ENCODE measurements around the gene AP1M2.

AP1M2 gene

DNA sequence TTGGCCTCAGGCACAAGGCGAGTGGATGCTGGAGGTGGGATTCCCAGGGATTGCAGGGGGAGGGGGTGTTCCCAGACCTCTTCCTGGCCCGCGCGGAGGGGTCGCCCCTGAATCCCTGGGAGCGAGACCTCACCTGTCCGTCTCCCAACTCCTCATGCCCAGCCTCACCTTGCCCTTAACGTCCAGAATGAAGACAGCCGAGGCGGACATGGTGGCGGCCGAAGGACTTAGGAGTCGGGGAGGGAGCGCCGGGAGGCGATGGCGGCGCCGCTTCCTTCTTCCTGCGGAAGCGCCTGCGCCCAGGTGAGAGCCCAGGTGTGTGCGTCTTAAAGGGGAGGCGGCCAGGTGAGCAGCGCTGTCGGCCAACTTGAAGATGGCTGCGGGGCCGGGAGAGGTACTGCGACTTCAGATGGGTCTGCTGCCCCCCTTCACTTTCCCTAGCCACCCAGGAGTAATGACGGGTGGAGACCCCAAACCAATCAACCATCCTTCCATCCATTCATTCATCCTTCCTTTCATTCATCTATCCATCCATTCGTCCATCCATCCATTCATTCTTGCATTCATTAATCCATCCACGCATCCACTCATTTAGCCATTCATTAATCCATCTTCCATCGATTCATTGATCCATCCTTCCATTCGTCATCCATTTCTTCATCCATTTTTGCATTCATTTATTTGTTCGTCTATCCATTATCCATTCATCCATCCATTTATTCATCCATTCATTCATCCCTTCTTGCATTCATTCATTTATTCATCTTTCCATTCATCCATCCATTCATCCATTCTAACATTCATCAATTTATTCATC, at the start of gene AP1M2:
Gene AP1M2, minus strand, starts transcription at position 291 of the 817 bp plus-strand sequence. Its CDS starts 81 bp downstream, at position 210.
- DNase-seq (ENCODE audit: low spot score) = no peak

DNA sequence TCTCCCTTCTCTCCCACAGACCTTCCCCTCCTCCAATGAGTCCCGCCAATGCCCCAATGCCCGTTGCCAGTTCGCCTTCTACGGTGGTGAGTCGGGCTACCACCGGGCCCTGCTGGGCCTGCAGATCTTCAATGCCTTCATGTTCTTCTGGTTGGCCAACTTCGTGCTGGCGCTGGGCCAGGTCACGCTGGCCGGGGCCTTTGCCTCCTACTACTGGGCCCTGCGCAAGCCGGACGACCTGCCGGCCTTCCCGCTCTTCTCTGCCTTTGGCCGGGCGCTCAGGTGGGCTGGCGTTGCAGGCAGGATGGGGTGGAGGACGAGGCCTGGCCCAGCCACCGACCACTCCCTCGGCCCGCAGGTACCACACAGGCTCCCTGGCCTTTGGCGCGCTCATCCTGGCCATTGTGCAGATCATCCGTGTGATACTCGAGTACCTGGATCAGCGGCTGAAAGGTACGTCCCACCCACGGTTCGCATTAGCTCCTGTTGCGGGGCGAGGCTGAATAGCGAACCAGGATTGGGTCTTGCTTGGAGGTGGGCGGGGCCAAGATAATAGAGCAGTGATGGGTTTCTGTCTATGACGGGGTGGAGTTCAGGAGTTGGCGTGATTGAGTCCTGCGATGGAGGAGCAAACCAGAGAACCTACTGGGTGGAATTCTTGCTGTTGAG, 49.3 kb upstream of the AP1M2 start:
- DNase-seq (ENCODE audit: low spot score) = no peak

DNA sequence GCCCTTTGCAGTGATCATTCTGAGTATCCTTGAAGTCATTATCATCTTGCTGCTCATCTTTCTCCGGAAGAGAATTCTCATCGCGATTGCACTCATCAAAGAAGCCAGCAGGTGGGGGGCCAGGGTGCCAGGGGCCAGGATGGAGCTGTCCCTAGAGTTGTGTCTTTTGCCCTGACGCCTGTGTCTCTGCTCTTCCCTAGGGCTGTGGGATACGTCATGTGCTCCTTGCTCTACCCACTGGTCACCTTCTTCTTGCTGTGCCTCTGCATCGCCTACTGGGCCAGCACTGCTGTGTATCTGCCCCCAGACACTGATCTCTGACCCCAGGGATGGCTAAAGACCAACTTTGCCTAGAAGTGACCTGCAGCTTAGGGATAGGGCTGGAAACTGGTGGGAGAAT, 47.9 kb upstream of the AP1M2 start:
- DNase-seq (ENCODE audit: low spot score) = no peak

DNA sequence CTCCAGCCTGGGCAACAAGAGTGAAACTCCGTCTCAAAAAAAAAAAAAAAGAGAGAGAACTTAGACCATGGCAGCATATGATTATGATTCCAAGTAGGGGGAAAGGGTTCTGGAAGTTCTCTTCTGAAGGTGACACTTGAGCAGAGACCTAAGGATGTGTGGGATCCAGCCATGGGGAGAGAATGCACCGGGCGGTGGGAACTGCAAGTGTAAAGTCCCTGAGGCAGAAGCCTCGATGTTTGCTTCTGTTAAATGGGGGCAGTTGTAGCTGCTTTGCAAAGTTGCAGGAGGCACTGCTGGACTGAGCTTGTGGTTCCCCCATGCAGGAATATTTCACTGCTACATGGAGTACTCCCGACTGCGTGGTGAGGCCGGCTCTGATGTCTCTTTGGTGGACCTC, 47.3 kb upstream of the AP1M2 start:
- DNase-seq (ENCODE audit: low spot score) = no peak

DNA sequence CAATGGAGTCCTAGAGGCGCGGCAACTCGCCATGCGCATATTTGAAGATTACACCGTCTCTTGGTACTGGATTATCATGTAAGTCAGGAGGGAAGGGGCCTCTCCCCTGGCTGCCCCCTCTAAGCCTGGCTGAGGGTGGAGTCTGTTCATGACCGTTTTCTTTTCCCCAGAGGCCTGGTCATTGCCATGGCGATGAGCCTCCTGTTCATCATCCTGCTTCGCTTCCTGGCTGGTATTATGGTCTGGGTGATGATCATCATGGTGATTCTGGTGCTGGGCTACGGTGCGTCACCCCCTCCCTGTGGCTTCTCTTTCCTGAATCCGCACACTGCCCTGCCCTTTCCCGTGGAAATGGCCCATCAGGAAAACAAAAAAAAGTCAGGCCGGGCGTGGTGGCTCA, 44.8 kb upstream of the AP1M2 start:
- no peak for DNase-seq (ENCODE audit: low spot score)

DNA sequence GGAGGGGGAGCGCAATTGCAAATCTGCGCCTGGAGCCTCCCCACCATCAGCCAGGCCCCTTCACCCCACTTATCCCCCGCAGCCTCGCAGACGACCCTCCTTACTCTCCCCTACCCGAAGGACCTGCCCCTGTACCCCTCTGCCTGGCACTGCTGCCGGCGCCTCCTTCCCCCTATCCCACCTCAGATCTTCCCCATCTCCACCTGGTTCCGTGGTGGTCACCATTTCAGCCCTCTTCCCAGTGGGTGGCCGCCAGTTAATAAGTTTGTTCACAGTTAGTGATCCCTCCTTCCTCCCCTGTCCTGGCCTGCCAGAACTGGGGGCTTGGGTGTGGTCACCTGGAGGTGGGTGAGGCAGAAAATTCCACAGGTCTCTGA, 38.6 kb upstream of the AP1M2 start:
- DNase-seq (ENCODE audit: low spot score) = no peak

DNA sequence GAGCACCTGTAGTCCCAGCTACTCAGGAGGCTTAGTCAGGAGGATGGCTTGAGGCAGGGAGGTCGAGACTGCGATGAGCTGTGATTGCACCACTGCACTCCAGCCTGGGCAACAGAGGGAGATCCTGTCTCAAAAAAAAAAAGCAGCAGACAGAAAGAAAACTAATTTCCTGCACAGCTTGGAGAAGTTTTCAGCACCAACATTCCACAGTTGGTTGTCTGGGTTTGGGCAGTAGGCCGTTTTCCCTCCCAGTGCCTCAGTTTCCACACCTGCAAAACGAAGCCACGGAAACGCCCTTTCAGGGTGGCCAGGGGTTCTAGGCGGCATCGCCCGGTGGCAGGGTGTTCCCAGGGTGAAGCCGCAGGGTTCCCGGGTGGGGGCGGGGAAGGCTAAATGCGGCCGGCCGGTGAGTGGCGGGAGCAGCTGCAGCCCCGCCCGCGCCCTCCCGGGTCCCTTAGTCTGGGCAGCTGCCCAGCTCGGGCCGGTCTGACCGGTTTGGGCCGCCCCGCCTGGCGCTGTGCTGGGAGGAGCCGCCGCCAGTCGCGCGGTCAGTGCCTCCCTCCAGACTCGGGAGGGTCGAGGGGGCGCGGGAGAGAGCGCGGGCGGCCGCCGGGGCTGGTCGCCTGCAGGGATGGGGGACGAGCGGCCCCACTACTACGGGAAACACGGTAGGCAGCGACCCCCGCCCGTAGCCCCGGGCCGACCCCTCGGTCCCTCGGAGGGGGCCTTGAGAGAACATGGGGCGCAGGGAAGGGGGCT, 38.1 kb upstream of the AP1M2 start, which contains the start of gene SLC44A2:
Gene SLC44A2, plus strand, starts transcription at position 551 of the 759 bp plus-strand sequence. Its CDS starts 81 bp downstream, at position 632.
- DNase-seq (ENCODE audit: low spot score) = peak; percentile 91

DNA sequence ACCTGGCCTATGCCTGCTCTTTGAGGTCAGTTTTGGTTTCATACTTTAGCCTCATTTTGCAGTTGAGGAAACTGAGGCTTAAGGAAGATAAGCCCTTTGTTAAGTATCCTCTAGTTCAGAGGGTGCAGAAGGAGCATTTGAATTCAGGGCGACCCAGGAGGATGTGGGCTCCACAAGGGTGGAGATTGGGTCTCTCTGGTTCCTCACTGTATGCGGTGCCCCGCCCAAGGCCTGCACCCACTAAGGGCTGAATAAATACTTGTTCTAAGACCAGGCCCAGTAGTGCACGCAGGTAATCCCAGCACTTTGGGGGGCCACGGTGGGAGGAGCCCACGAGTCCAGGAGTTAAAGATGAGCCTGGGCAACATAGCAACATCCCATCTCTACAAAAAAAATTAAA, 37.5 kb upstream of the AP1M2 start:
- no peak for DNase-seq (ENCODE audit: low spot score)

DNA sequence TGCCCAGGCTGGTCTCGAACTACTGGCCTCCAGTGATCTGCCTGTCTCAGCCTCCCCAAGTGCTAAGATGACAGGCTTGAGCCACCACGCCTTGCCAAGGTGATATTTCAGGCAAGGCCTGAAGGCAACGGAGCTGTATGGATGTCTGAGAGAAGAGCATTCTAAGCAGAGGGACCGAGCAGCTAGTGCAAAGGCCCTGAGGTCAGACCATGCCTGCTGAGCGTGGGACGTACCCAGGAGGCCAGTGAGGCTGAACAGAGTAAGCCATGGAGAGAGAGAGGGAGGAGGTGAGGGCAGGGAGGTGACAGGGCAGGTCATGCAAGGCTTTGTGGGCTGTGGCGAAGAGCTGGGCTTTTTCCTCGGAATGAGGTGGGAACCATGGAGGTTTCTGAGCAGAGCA, 34.9 kb upstream of the AP1M2 start:
- no peak for DNase-seq (ENCODE audit: low spot score)

DNA sequence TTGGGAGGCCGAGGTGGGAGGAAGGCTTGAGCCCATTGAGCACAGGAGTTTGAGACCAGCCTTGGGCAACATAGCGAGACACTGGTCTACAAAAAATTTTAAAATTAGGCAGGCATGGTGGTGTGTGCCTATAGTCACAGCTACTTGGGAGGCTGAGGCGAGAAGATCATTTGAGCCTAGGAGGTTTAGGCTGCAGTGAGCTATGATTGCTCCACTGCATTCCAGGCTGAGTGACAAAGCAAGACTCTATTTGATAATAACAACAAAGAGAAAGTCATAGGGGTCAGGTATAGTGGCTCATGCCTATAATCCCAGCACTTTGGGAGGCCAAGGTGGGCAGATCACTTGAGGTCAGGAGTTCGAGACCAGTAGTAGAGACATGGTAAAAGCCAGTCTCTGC, 33.7 kb upstream of the AP1M2 start:
- DNase-seq (ENCODE audit: low spot score) = no peak

DNA sequence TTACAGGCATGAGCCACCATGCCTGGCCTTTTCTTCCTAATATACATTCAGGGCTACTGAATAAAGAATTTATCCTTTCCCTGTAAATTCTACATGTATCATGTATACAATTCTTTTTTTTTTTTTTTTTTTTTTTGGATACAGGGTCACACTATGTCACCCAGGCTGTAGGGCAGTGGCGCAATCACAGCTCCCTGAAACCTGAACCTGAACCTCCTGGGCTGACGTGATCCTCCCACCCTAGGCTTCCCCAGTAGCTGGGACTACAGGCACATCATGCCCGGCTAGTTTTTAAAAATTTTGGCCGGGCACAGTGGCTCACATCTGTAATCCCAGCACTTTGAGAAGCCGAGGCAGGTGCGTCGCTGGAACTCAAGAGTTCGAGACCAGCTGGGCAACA, 31.7 kb upstream of the AP1M2 start:
- DNase-seq (ENCODE audit: low spot score) = no peak

DNA sequence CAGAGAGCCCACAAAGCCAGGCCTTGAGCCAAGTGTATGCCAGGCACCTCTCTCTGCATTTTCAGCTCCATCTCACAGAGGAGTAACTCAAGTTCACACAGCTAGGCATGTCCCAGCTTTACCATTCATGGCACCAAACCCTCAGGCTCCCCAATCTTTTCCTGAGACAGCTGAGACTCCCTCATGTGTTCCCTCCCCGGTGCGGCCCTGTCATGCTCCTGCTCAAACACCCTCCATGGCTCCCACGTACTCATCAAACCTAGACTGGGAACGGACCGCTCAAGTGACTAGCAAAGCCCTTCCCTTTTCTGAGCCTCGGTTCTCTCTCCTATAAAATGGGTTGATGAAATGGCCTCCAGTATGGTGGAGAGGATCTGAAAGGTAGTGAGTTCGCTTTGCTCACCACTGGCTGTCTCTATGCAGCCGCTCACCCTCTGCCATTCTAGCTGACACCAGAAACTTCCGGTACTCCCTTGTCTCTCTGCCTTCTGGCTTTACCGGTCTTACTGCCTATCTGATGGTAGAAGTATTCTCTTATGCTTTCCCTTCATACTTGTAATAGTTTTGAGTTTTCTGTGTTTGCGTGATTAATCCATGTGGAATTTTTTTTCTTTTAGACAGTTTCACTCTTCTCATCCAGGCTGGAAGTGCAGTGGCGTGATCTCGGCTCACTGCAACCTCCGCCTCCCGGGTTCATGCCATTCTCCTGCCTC, 30.5 kb upstream of the AP1M2 start:
- DNase-seq (ENCODE audit: low spot score) = peak; percentile 87

DNA sequence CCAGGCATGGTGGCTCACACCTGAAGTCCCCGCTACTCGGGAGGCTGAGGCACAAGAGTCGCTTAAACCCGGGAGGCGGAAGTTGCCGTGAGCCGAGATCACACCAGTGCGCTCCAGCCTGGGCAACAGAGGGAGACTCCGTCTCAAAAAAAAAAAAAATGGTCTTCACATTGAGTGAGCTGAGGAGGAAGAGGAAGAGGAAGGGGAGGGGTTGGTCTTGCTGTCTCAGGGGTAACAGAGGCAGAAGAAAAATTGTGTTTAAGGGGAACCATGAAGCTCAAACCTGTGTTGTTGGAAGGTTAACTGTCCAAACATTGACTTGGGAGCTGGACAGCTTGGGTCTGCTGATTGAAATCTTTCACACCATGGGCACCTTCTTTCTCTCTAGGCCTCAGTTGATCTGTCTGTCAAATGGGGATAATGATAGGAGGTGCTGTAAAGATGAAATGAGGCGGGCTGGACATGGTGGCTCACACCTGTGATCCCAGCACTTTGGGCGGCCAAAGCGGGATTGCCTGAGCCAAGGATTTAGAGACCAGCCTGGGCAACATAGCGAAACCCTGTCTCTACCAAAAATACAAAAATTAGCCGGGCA, 28.4 kb upstream of the AP1M2 start:
- DNase-seq (ENCODE audit: low spot score) = no peak

DNA sequence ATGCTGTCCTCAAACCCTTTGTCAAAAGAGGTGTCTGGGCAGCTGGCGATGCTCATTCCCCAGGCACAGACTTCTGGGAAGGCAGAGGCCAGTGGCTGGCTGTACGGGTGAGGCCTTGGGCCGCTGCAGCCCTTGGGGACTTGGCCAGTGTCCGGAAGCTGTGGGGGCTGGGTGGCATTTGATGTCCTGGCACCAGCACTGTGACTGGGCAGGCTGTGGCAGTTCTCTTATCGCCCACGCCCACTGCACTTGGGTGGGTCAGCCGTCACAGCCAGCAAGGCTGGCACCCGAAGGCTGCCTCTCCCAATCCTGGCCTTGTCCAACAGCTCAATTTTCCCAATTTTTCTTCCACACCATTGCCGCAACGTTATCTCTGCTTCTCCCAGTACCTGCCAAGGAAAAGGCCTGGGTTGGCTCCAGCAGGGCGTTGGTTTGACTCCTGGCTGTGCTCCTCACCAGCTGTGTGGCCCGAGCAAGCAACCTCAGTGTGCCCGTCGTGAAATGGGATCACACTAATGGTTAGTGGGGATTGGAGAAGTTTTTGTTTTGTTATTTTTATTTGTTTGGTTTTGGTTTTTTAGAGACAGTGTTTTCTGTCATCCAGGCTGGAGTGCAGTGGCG, 25.5 kb upstream of the AP1M2 start:
- no peak for DNase-seq (ENCODE audit: low spot score)

DNA sequence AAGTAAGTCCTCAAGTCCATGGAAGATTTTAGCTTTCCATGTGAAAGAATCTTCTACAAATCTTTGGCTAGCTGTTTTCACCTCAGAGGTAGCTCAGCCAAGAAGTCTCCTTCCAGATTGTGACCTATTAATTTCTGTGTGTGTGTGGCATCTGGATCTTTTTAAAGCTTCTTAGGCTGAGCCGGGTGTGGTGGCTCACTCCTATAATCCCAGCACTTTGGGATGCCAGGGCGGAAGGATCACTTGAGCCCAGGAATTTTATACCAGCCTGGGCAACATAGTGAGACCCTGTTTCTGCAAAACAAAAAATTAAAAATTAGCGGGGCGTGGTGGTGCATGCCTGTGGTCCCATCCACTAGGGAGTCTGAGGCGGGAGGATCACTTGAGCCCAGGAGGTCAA, 24.8 kb upstream of the AP1M2 start:
- no peak for DNase-seq (ENCODE audit: low spot score)

DNA sequence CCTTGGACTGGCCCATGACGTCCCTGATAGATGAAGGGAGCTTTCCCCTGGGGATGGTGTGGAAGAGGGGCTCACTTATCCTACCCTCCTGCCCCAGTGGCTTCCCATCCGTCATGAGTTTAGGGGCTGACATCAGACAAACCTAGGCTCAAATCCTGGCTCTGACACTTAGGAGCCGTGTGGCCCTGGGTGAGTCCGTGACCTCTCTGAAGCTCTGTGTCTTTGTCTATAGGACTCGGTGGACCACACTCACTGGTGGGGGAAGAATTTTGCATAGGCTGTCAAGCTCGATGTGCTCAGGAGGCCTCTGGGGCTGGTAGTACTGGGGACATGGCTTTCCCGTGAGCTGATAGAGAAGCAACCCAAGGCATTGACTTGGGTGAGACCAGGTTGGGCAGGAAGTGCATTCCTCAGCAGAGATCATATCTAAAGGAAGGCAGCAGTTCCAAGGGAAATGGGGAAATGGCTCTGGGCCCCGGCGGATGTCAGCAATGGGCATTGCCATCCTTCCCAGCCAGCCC, 17.4 kb upstream of the AP1M2 start:
- no peak for DNase-seq (ENCODE audit: low spot score)

DNA sequence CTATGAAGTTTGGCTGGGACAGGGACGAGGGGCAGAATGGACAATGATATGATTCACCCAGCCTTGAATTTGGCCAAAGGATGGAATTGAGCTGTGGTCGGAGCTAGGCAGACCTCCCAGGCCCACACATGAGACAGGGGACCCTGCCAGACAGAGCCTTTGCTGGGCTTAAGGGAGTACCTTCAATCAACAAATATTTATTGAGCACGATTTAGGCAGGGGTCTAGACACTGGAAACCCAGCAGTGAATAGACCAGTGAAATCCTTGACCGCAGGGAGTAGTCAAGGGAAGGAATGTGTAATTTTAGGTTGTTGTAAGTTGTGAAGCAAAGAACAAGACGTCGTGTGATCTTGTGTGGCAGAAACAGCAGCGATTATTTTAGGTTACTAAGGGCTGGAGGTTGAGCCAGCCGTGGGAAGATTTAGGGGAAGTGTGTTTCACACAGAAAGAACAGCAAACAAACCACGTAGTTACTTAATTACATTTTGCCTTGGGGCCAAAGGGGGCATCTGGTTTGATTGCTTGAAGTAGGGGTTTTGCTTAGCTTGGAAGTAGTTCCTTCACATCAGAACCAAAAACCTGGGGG, 16.9 kb upstream of the AP1M2 start:
- DNase-seq (ENCODE audit: low spot score) = peak; percentile 69

DNA sequence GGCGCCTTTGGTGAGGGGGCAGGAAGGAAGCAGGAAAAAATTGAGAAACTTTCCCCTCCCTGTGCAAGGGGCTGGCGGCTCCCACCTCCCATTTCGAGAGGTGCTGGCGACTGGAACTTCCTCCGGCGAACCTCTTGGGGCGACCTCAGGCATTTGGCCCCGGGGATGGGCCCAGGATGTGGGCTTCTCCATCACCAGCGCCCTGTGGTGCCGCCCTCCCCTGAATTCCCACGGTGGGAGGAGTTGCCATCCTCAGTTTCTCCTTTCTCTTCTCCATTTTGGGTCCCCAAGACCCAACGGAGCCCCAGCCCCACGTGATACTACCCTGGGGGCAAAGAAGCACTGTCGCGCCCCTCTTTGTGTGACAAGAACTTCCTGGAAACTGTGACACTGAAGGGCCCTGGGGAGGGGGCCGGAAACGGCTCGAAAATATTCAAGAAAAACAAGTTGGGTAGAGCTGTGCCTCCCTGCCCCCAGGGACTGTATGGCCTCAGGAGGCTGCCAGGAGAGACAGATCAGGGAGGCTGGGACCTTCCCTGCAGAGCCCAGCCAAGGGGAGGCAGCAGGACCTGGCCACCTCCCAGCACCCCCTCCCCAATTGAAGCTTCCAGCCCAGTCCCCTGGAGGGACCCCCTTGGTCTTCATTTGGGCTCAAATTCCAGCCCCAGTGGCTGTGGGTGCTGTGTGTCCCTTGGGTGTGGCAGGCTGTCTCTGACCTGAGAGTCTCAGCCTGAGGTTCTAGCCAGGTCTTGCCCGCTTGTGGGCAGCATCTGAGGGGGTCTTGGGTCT, 16.2 kb upstream of the AP1M2 start:
- peak; percentile 66 for DNase-seq (ENCODE audit: low spot score)

DNA sequence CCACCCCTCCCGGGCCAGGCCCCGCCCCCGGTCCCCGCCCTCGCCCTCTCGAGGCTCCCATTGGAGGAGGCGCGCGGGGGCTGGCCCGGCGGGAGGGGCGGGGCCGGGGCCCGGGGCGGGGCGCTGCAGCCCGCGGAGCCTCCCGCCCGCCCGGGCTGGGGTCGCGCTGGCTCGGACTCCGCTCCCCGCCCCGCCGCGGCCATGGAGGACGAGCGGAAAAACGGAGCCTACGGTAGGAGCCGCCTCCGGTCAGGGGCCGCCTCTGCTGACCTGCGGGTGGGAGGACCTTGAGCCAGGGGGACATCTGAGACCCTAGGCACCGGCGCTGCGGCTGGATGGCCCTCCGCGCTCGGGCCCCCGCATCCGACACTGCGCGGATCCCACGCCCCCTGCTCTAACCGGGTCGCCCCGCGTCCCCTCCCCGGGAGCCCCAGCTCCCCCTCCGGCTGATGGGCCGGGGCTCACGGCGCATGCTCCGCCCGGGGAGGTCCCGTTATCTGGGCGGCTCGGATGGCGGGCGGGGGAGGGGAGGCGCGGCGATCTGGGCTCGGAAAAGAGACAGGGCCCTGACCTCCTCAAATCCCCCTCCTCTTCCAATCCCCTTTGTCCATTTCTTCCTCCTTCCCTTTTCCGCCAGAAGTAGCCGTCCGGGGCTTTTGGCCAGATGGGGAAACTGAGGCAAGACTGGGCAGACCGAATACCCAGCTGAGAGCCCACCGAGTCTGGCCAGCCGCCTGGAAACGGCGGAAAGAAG, 15.4 kb upstream of the AP1M2 start:
- peak; percentile 95 for DNase-seq (ENCODE audit: low spot score)

Measured in hepatic stellate cell (primary cell).